ENCODE data around the gene NCL. TPM values are rescaled to one million over a fixed set of nuclear protein-coding genes. Genes with fewer than 3 reads are reported as not detected.

Gene NCL
- total RNA-seq, 4 donors from 2014 or later, result 83.8 to 227 (median 133) TPM

- Histone ChIP-seq H3K27ac (no peak overlapping the region), H3K9me3 (no peaks in the 10 kb centered on the region), H3K4me1 (no peaks in the 10 kb centered on the region), H3K4me3 (no peak overlapping the region), H3K36me3 (no peaks in the 10 kb centered on the region), H3K27me3 (no peaks in the 10 kb centered on the region)
- DNase-seq, result no peak
- intact Hi-C loops (cut with DNase I; ENCODE audit: low total_unique reads), result no loop called here
- WGBS, 2 donors (ENCODE audit: low coverage in 1 of 2), result 75% methylated on average over 21 of the region's 21 CpGs; no CpG with 5 or more reads in 1 of the 2 donors
- in situ Hi-C loops (cut with MboI; ENCODE audit: low pct_ligation_motif_present in 1 of 4, low pct_unique_long_range_greater_than_20kb in 1 of 4, low sequenced_read_pairs in 3 of 4), result loop anchor here in 3 of 4 donors (25.0 kb wide), 4 partner anchors 214 to 614 kb away; no protein-coding TSS in a partner anchor
- TF ChIP-seq EP300 (IDR thresholded peaks at IDR 0.05; ENCODE audit: low read depth) (no peak), POLR2A (IDR thresholded peaks at IDR 0.05) (no peak), POLR2AphosphoS5 (IDR thresholded peaks at IDR 0.05) (no peak)
- TF ChIP-seq, protein P1, sequence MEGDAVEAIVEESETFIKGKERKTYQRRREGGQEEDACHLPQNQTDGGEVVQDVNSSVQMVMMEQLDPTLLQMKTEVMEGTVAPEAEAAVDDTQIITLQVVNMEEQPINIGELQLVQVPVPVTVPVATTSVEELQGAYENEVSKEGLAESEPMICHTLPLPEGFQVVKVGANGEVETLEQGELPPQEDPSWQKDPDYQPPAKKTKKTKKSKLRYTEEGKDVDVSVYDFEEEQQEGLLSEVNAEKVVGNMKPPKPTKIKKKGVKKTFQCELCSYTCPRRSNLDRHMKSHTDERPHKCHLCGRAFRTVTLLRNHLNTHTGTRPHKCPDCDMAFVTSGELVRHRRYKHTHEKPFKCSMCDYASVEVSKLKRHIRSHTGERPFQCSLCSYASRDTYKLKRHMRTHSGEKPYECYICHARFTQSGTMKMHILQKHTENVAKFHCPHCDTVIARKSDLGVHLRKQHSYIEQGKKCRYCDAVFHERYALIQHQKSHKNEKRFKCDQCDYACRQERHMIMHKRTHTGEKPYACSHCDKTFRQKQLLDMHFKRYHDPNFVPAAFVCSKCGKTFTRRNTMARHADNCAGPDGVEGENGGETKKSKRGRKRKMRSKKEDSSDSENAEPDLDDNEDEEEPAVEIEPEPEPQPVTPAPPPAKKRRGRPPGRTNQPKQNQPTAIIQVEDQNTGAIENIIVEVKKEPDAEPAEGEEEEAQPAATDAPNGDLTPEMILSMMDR (IDR thresholded peaks at IDR 0.05), result no peak
Observed at GRCh38 chr2:231425811-231426703, 38.2 kb downstream of the NCL start.

- no peak for DNase-seq
- H3K27ac ChIP-seq, result no peak overlapping the region
- no peak for TF ChIP-seq EP300 (IDR thresholded peaks at IDR 0.05; ENCODE audit: low read depth)
- TF ChIP-seq POLR2AphosphoS5 (IDR thresholded peaks at IDR 0.05), result no peak
- no peak for TF ChIP-seq POLR2A (IDR thresholded peaks at IDR 0.05)
- TF ChIP-seq, protein P1 (IDR thresholded peaks at IDR 0.05), result no peak
- no peaks in the 10 kb centered on the region for H3K9me3 ChIP-seq
- WGBS, 2 donors (ENCODE audit: low coverage in 1 of 2), result 73 to 92% methylated on average over 2 to 8 of the region's 8 CpGs
- in situ Hi-C loops (cut with MboI; ENCODE audit: low pct_ligation_motif_present in 1 of 4, low pct_unique_long_range_greater_than_20kb in 1 of 4, low sequenced_read_pairs in 3 of 4), result loop anchor here in 3 of 4 donors (25.0 kb wide), 4 partner anchors 213 to 613 kb away; no protein-coding TSS in a partner anchor
- H3K4me3 ChIP-seq, result no peak overlapping the region
- intact Hi-C loops (cut with DNase I; ENCODE audit: low total_unique reads), result no loop called here
- no peaks in the 10 kb centered on the region for H3K4me1 ChIP-seq
- no peaks in the 10 kb centered on the region for H3K27me3 ChIP-seq
- H3K36me3 ChIP-seq, result no peaks in the 10 kb centered on the region
Observed at GRCh38 chr2:231425291-231425810, 38.9 kb downstream of the NCL start.

DNA sequence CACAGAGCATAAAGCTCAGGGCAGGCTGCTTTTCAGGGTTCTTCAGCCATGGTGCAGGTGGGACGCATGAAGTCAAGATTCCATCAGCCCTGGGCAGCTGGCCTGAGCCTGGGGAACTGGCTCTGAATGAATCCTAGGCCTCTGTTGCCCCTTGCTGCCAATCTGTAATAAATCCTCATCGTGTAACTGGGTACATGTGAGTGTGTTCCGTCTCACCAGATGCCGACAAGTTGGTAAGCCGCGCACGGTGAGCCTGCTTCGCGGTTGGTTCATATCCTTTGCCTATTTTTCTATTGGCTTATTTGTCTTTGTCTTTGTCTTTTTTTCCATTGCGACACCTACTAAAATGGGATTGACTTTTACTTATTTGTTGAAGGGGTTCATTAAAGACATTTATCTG lies 41.1 kb downstream of the NCL start:
- TF ChIP-seq POLR2A (IDR thresholded peaks at IDR 0.05), result no peak
- TF ChIP-seq POLR2AphosphoS5 (IDR thresholded peaks at IDR 0.05), result no peak
- no peak for TF ChIP-seq EP300 (IDR thresholded peaks at IDR 0.05; ENCODE audit: low read depth)
- TF ChIP-seq, protein P1 (IDR thresholded peaks at IDR 0.05), result no peak
- Histone ChIP-seq H3K27ac (no peak overlapping the region), H3K9me3 (no peaks in the 10 kb centered on the region), H3K4me3 (no peak overlapping the region), H3K27me3 (no peaks in the 10 kb centered on the region), H3K36me3 (no peaks in the 10 kb centered on the region), H3K4me1 (no peaks in the 10 kb centered on the region)
- no peak for DNase-seq
- intact Hi-C loops (cut with DNase I; ENCODE audit: low total_unique reads), result no loop called here
- WGBS, 2 donors (ENCODE audit: low coverage in 1 of 2), result 89 to 96% methylated on average over 10 of the region's 10 CpGs
- in situ Hi-C loops (cut with MboI; ENCODE audit: low pct_ligation_motif_present in 1 of 4, low pct_unique_long_range_greater_than_20kb in 1 of 4, low sequenced_read_pairs in 3 of 4), result loop anchor here in 2 of 4 donors (25.0 kb wide), 2 partner anchors 186 to 311 kb away; no protein-coding TSS in a partner anchor

GRCh38 chr2:231422056-231422455 lies 42.2 kb downstream of the NCL start:
- in situ Hi-C loops (cut with MboI; ENCODE audit: low pct_ligation_motif_present in 1 of 4, low pct_unique_long_range_greater_than_20kb in 1 of 4, low sequenced_read_pairs in 3 of 4), result loop anchor here in 2 of 4 donors (25.0 kb wide), 2 partner anchors 185 to 310 kb away; no protein-coding TSS in a partner anchor
- no peak for TF ChIP-seq POLR2AphosphoS5 (IDR thresholded peaks at IDR 0.05)
- TF ChIP-seq, protein P1 (IDR thresholded peaks at IDR 0.05), result no peak
- no peak for TF ChIP-seq EP300 (IDR thresholded peaks at IDR 0.05; ENCODE audit: low read depth)
- no peak for TF ChIP-seq POLR2A (IDR thresholded peaks at IDR 0.05)
- no peaks in the 10 kb centered on the region for H3K27me3 ChIP-seq
- H3K4me3 ChIP-seq, result no peak overlapping the region
- H3K9me3 ChIP-seq, result no peaks in the 10 kb centered on the region
- no peaks in the 10 kb centered on the region for H3K4me1 ChIP-seq
- H3K27ac ChIP-seq, result no peak overlapping the region
- H3K36me3 ChIP-seq, result no peaks in the 10 kb centered on the region
- WGBS, 2 donors (ENCODE audit: low coverage in 1 of 2), result 75 to 79% methylated on average over 2 of the region's 2 CpGs
- intact Hi-C loops (cut with DNase I; ENCODE audit: low total_unique reads), result no loop called here
- no peak for DNase-seq
